Fibroblast of lung (primary cell): ENCODE results near the gene CMTM1. TPM values are rescaled to one million over a fixed set of nuclear protein-coding genes. Genes with fewer than 3 reads are reported as not detected.

Source experiments
- DNase-seq, 2 donors: peaks; one replicate each; pipeline versions ENCODE4 v3.0.0 to v3.0.0-alpha.2; 2010; ENCODE audit warnings: low read depth in 2 of 2
- H2AFZ ChIP-seq: 2 replicates; pipeline ENCODE4 v1.5.1; 2012; ENCODE audit warnings: low read length, control low read depth, inconsistent platforms
- H3K27ac ChIP-seq: 2 replicates; pipeline ENCODE4 v1.5.1; 2011; ENCODE audit warnings: low read length, control low read depth; ENCODE audit not compliant: insufficient read depth
- H3K27me3 ChIP-seq: 2 replicates; pipeline ENCODE4 v1.5.1; 2011; ENCODE audit warnings: mild to moderate bottlenecking, low read length; ENCODE audit not compliant: control insufficient read depth, insufficient read depth
- H3K36me3 ChIP-seq: 2 replicates; pipeline ENCODE4 v1.5.1; 2011; ENCODE audit warnings: low read length; ENCODE audit not compliant: control insufficient read depth, insufficient read depth
- H3K4me1 ChIP-seq: 2 replicates; pipeline ENCODE4 v1.5.1; 2011; ENCODE audit warnings: low read length; ENCODE audit not compliant: control insufficient read depth, insufficient read depth; ENCODE audit errors: extremely low read depth
- H3K4me2 ChIP-seq: 2 replicates; pipeline ENCODE4 v1.5.1; 2011; ENCODE audit warnings: low read length, control low read depth; ENCODE audit not compliant: insufficient read depth; ENCODE audit errors: extremely low read depth
- H3K4me3 ChIP-seq, 4 experiments: fragments of 200-600 bp in 1 of 4; sonication (generic) in 1 of 4; replicated peaks in 1 of 4; 2 replicates each; pipeline ENCODE4 v1.5.1; 2011 to 2016; ENCODE audit warnings: low read length in 4 of 4, low read depth in 3 of 4, mild to moderate bottlenecking in 3 of 4, control low read depth in 2 of 4, inconsistent platforms in 1 of 4, mixed read lengths in 1 of 4; ENCODE audit not compliant: insufficient read depth in 1 of 4; ENCODE audit errors: control extremely low read depth in 1 of 4
- H3K79me2 ChIP-seq: 2 replicates; pipeline ENCODE4 v1.5.1; 2012; ENCODE audit warnings: mild to moderate bottlenecking, low read length, inconsistent platforms; ENCODE audit not compliant: control insufficient read depth, insufficient read depth
- H3K9ac ChIP-seq: 2 replicates; pipeline ENCODE4 v1.5.1; 2011; ENCODE audit warnings: mild to moderate bottlenecking, low read length, control low read depth; ENCODE audit not compliant: insufficient read depth
- H3K9me3 ChIP-seq: 2 replicates; pipeline ENCODE4 v1.5.1; 2012; ENCODE audit warnings: low read depth, low read length; ENCODE audit not compliant: control insufficient read depth, insufficient read depth
- H4K20me1 ChIP-seq: 2 replicates; pipeline ENCODE4 v1.5.1; 2011; ENCODE audit warnings: low read length; ENCODE audit not compliant: control insufficient read depth, insufficient read depth; ENCODE audit errors: extremely low read depth
- CTCF ChIP-seq, 2 donors: IDR thresholded peaks in 1 of 2; conservative IDR thresholded peaks in 1 of 2; 1 replicate in 1 of 2; 2 replicates in 1 of 2; pipeline ENCODE4 v1.5.1; 2011 to 2012; ENCODE audit warnings: low read length in 2 of 2, control low read depth in 1 of 2, inconsistent platforms in 1 of 2, low read depth in 1 of 2, mild to moderate bottlenecking in 1 of 2
- EZH2 ChIP-seq: IDR thresholded peaks from 2 replicates; pipeline ENCODE4 v1.5.1; 2012; ENCODE audit warnings: low read length, control low read depth, mild to moderate bottlenecking; ENCODE audit errors: missing control alignments
- polyA plus RNA-seq, 2 donors: library from polyadenylated mRNA; depleted of rRNA in 1 of 2; stranded (reverse) in 1 of 2; unstranded in 1 of 2; fragments of >200 nt; gene quantifications; 2 replicates each; pipeline ENCODE4 v1.2.1, GENCODE V29; 2011 to 2012; ENCODE audit warnings: missing spikeins in 1 of 2
- total RNA-seq: library from RNA; depleted of rRNA; stranded (reverse); fragments of >200 nt; gene quantifications from 2 replicates; pipeline ENCODE4 v1.2.1, GENCODE V29; 2014

The CMTM1 gene
- total and polyA plus RNA-seq, 2 donors (not counting 1 experiment from before 2014, with no cell fraction given) = 0.99 to 1.5 TPM

- H3K4me2 ChIP-seq = no peak overlapping the region
- no peak overlapping the region for H3K4me3 ChIP-seq
- peaks cover 3% of the 10 kb centered on the region for H3K79me2 ChIP-seq
- H2AFZ ChIP-seq = no peak overlapping the region
- no peak for TF ChIP-seq CTCF (conservative IDR thresholded peaks at IDR 0.05 in 1 of 2, IDR thresholded peaks at IDR 0.05 in 1 of 2; ENCODE audit: low read depth in 1 of 2, low read length in 2 of 2)
- TF ChIP-seq EZH2 = no peak
- peaks cover 9% of the 10 kb centered on the region for H3K27me3 ChIP-seq
- H3K9me3 ChIP-seq = no peaks in the 10 kb centered on the region
- no peaks in the 10 kb centered on the region for H3K36me3 ChIP-seq
- no peaks in the 10 kb centered on the region for H4K20me1 ChIP-seq
- H3K9ac ChIP-seq = no peak overlapping the region
- H3K4me1 ChIP-seq = peaks cover 7% of the 10 kb centered on the region
- DNase-seq = no peak
- no peak overlapping the region for H3K27ac ChIP-seq
Observed at GRCh38 chr16:66601471-66601870, 35.2 kb downstream of the CMTM1 start.

- Histone ChIP-seq H3K27me3 (peaks cover 9% of the 10 kb centered on the region), H4K20me1 (no peaks in the 10 kb centered on the region), H2AFZ (peak overlapping the region; percentile 91), H3K4me2 (peak overlapping the region; percentile 90), H3K27ac (no peak overlapping the region), H3K4me1 (peaks cover 12% of the 10 kb centered on the region), H3K9me3 (no peaks in the 10 kb centered on the region), H3K36me3 (peaks cover 2% of the 10 kb centered on the region), H3K9ac (peak overlapping the region; percentile 37), H3K79me2 (peaks cover 3% of the 10 kb centered on the region), H3K4me3 (peak overlapping the region; percentile 59 to 78 (median 64))
- TF ChIP-seq CTCF (conservative IDR thresholded peaks at IDR 0.05 in 1 of 2, IDR thresholded peaks at IDR 0.05 in 1 of 2; ENCODE audit: low read depth in 1 of 2, low read length in 2 of 2) (no peak), EZH2 (no peak)
- peak; percentile 56 to 71 for DNase-seq
Observed at GRCh38 chr16:66603537-66604375, 37.5 kb downstream of the CMTM1 start.

GRCh38 chr16:66604376-66605176 lies 38.3 kb downstream of the CMTM1 start, which contains the start of gene CMTM3:
Gene CMTM3 (plus strand): TSS chr16:66604704. CDS start chr16:66604806, 102 bp downstream.
- Histone ChIP-seq H3K4me1 (peaks cover 15% of the 10 kb centered on the region), H3K4me2 (peak within 1 kb of the TSS; percentile 90), H3K79me2 (peaks cover 3% of the 10 kb centered on the region), H3K4me3 (peak within 1 kb of the TSS; percentile 59 to 81 (median 71)), H3K27ac (peak within 1 kb of the TSS; percentile 59), H4K20me1 (no peaks in the 10 kb centered on the region), H3K9ac (peak within 1 kb of the TSS; percentile 76), H2AFZ (peak within 1 kb of the TSS; percentile 91), H3K27me3 (peaks cover 6% of the 10 kb centered on the region), H3K36me3 (peaks cover 5% of the 10 kb centered on the region), H3K9me3 (no peaks in the 10 kb centered on the region)
- DNase-seq = peak; percentile 54 to 58
- TF ChIP-seq EZH2 (no peak), CTCF (conservative IDR thresholded peaks at IDR 0.05 in 1 of 2, IDR thresholded peaks at IDR 0.05 in 1 of 2; ENCODE audit: low read depth in 1 of 2, low read length in 2 of 2) (peak; percentile 20 to 46)
